ENCODE measurements around the gene RGMB.

Gene RGMB

GRCh38 chr5:98827588-98828284 lies 54.3 kb downstream of the RGMB start:
- DNase-seq (ENCODE audit: low read depth): no peak

- DNase-seq (ENCODE audit: low read depth): no peak
These were observed 62.7 kb downstream of the RGMB start for GRCh38 chr5:98836175-98836574.

GRCh38 chr5:98839469-98840383 lies 66.3 kb downstream of the RGMB start:
- DNase-seq (ENCODE audit: low read depth): no peak

GRCh38 chr5:98840946-98841345 lies 67.5 kb downstream of the RGMB start:
- DNase-seq (ENCODE audit: low read depth): no peak

- no peak for DNase-seq (ENCODE audit: low read depth)
These were observed 70.0 kb downstream of the RGMB start for GRCh38 chr5:98843481-98843880.

GRCh38 chr5:98844865-98845264 lies 71.4 kb downstream of the RGMB start:
- DNase-seq (ENCODE audit: low read depth): no peak

GRCh38 chr5:98845878-98846277 lies 72.4 kb downstream of the RGMB start:
- DNase-seq (ENCODE audit: low read depth): no peak

Measured in stimulated activated CD4-positive, alpha-beta T cell treated with anti-CD3 and anti-CD28 coated beads, Interleukin-2, amount 100 ng/mL, for 4 hours (primary cell).